ENCODE results near the gene CNTD1.

The CNTD1 gene

GRCh38 chr17:42779304-42779935 is 19.2 kb upstream of the CNTD1 start:
- DNase-seq (ENCODE audit: low read depth) = no peak

GRCh38 chr17:42779936-42780850 is 18.5 kb upstream of the CNTD1 start, which contains the start of gene WNK4:
Gene WNK4, plus strand, starts transcription at chr17:42780610. Its CDS starts 89 bp downstream, at chr17:42780699.
- DNase-seq (ENCODE audit: low read depth) = no peak

- no peak for DNase-seq (ENCODE audit: low read depth)
These were observed 17.6 kb upstream of the CNTD1 start for GRCh38 chr17:42780851-42781638.

- DNase-seq (ENCODE audit: low read depth) = no peak
These were observed 17.0 kb upstream of the CNTD1 start for GRCh38 chr17:42781639-42782165.

- no peak for DNase-seq (ENCODE audit: low read depth)
These were observed 16.2 kb upstream of the CNTD1 start for GRCh38 chr17:42782166-42783061.

- no peak for DNase-seq (ENCODE audit: low read depth)
These were observed 15.4 kb upstream of the CNTD1 start for GRCh38 chr17:42783062-42783790.

GRCh38 chr17:42783791-42784138 is 14.9 kb upstream of the CNTD1 start:
- no peak for DNase-seq (ENCODE audit: low read depth)

- DNase-seq (ENCODE audit: low read depth) = no peak
These were observed 14.3 kb upstream of the CNTD1 start for GRCh38 chr17:42784409-42784808.

- DNase-seq (ENCODE audit: low read depth) = no peak
These were observed 13.7 kb upstream of the CNTD1 start for GRCh38 chr17:42784811-42785592.

GRCh38 chr17:42787266-42787665 is 11.4 kb upstream of the CNTD1 start:
- DNase-seq (ENCODE audit: low read depth) = no peak

GRCh38 chr17:42791948-42792347 is 6.7 kb upstream of the CNTD1 start:
- no peak for DNase-seq (ENCODE audit: low read depth)

- no peak for DNase-seq (ENCODE audit: low read depth)
These were observed 6.1 kb upstream of the CNTD1 start for GRCh38 chr17:42792545-42792944.

- no peak for DNase-seq (ENCODE audit: low read depth)
These were observed 3.6 kb upstream of the CNTD1 start for GRCh38 chr17:42795061-42795460.

- DNase-seq (ENCODE audit: low read depth) = no peak
These were observed 3.2 kb upstream of the CNTD1 start for GRCh38 chr17:42795465-42795864.

GRCh38 chr17:42796066-42796758 is 2.4 kb upstream of the CNTD1 start:
- no peak for DNase-seq (ENCODE audit: low read depth)

- DNase-seq (ENCODE audit: low read depth) = no peak
These were observed 1.3 kb upstream of the CNTD1 start for GRCh38 chr17:42797067-42798007.

- DNase-seq (ENCODE audit: low read depth) = no peak
These were observed 664 bp upstream of the CNTD1 start for GRCh38 chr17:42798011-42798382.
